ENCODE data around the gene SH3PXD2A.

DNA sequence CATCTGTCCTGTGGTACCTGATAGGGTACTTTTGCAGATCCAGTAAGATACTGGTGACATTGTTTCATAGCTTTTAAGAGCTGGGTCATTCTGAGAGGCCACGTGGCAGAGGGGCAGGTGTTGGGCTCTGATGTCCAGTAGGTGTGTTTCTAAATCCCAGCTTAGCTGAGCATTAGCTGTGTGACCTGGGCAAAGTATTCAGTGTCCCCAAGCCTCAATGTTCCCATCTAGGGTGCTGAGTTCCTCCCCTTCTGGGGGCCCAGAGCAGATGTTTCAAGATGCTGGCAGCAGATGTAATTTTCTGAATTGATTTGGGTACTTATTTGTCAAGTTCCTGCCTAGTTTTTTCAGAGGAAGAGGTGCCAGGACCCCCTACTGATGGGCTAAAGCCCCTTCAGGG lies 309.0 kb downstream of the SH3PXD2A start:
- TF ChIP-seq CTCF (conservative IDR thresholded peaks at IDR 0.05; ENCODE audit: low read depth, low read length) (no peak), EZH2 (IDR thresholded peaks at IDR 0.05; ENCODE audit: borderline replicate concordance, low read depth, low read length, poor library complexity, severe bottlenecking) (no peak)
